Measurements from ENCODE around the gene PALS2. TPM values are rescaled to one million over a fixed set of nuclear protein-coding genes. Genes with fewer than 3 reads are reported as not detected.

The PALS2 gene
- total RNA-seq (2021) (65.3 and 68.4 TPM in 2 replicates), Bru-seq, nascent RNA (percentile 93 among the genes with signal in this experiment), BruChase-seq, experiment 1, labeled RNA remaining after a 2-hour chase (percentile 90 among the genes with signal in this experiment), BruChase-seq, experiment 2, labeled RNA remaining after a 6-hour chase (percentile 82 among the genes with signal in this experiment)
- long read RNA-seq, full-length matches to known transcripts, result 16 of 34 reads
- long read RNA-seq, partial matches to known transcripts, result 3 of 34 reads
- long read RNA-seq, other reads (novel, unspliced or antisense), result 15 of 34 reads

DNA sequence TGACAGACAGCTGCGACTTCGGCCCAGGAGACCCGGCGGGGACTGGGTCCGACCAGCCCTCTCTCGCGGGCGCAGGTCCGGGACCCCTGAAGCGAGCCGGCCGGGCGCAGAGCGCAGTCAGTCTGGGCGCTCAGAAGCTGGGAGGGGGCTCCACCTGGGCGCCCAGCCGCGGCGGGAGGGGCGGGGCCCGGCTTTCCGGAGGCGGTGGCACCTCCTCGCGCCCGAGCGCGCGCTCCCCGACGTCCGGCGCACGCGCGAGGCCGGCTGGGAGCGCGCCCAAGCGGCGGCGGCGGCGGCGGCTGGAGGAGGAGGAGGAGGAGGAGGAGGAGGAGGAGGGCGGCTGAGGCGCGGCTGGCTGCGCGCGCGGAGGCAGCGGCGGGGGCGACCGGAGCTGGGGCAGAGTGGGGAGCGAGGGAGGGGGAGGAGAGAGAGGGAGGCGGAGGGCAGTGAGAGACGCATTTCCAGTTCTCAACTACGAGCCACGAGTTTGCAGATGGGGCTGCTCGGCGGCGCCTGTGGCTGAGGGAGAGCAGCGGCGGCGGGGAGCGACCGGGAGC, at the start of gene PALS2:
PALS2 (plus strand) TSS at position 456 of the 557 bp plus-strand sequence. CDS start 50,216 bp downstream, outside the sequence.
- H3K4me1 ChIP-seq (ENCODE audit: insufficient read depth, low read length, poor library complexity, severe bottlenecking), result peaks cover 26% of the 10 kb centered on the region
- peak within 1 kb of the TSS; percentile 71 for H3K27ac ChIP-seq (ENCODE audit: low read depth, low read length, poor library complexity, severe bottlenecking)
- peak within 1 kb of the TSS; percentile 70 for H3K4me3 ChIP-seq (ENCODE audit: low read depth, low read length, poor library complexity, severe bottlenecking)
- peaks cover 4% of the 10 kb centered on the region for H3K27me3 ChIP-seq (replicated peaks; ENCODE audit: insufficient read depth, low read depth, low read length, poor library complexity)
- POLR2A ChIA-PET (ENCODE audit: low non-redundant PET), result interaction anchor here (0.6 kb wide), 1 partner anchor 407 kb away, joined by 3 read pairs; the partner anchor contains the start of gene OSBPL3
- H3K9me3 ChIP-seq (ENCODE audit: low read depth, low read length, poor library complexity, severe bottlenecking), result no peaks in the 10 kb centered on the region
- CTCF ChIA-PET, result no interaction called here
- intact Hi-C loops (cut with micrococcal nuclease; ENCODE audit: unreplicated experiment), result loop anchor here (10.0 kb wide), 2 partner anchors 168 to 708 kb away; no protein-coding TSS in a partner anchor
- no peak for TF ChIP-seq EZH2 (IDR thresholded peaks at IDR 0.05; ENCODE audit: borderline replicate concordance, low read depth, low read length, poor library complexity, severe bottlenecking)
- TF ChIP-seq CTCF (conservative IDR thresholded peaks at IDR 0.05; ENCODE audit: low read depth, low read length), result no peak
- DNase-seq (ENCODE audit: low spot score), result peak; percentile 83
- BruUV-seq (replicated peaks), result no TSS peak
- no peaks in the 10 kb centered on the region for H3K36me3 ChIP-seq (ENCODE audit: insufficient read depth, low read length, poor library complexity, severe bottlenecking)

DNA sequence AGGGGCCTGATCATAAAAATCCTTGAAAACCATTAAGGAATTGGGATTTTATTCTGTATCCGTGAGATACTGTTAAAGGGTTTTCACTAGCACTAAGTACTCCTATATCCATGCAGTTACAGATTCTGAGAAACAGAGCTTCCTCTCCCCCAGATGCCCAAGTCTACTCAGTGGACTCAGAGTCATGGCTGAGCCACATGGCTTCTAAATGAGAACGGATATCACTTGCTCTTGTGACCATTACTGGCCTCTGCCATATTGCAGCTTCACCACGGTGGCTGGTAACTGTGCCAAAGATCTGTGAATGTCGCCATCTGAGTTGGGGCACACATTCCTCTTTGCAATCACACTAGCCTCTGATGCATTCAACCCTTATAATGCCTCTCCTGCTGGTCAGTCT, 42.0 kb upstream of the PALS2 start:
- no peaks in the 10 kb centered on the region for H3K9me3 ChIP-seq (ENCODE audit: low read depth, low read length, poor library complexity, severe bottlenecking)
- no peak overlapping the region for H3K4me3 ChIP-seq (ENCODE audit: low read depth, low read length, poor library complexity, severe bottlenecking)
- H3K36me3 ChIP-seq (ENCODE audit: insufficient read depth, low read length, poor library complexity, severe bottlenecking), result no peaks in the 10 kb centered on the region
- DNase-seq (ENCODE audit: low spot score), result no peak
- intact Hi-C loops (cut with micrococcal nuclease; ENCODE audit: unreplicated experiment), result no loop called here
- H3K4me1 ChIP-seq (ENCODE audit: insufficient read depth, low read length, poor library complexity, severe bottlenecking), result no peaks in the 10 kb centered on the region
- CTCF ChIA-PET, result no interaction called here
- no peak overlapping the region for H3K27ac ChIP-seq (ENCODE audit: low read depth, low read length, poor library complexity, severe bottlenecking)
- no peak for TF ChIP-seq CTCF (conservative IDR thresholded peaks at IDR 0.05; ENCODE audit: low read depth, low read length)
- no peak for TF ChIP-seq EZH2 (IDR thresholded peaks at IDR 0.05; ENCODE audit: borderline replicate concordance, low read depth, low read length, poor library complexity, severe bottlenecking)
- POLR2A ChIA-PET (ENCODE audit: low non-redundant PET), result no interaction called here
- H3K27me3 ChIP-seq (replicated peaks; ENCODE audit: insufficient read depth, low read depth, low read length, poor library complexity), result no peaks in the 10 kb centered on the region
- no TSS peak for BruUV-seq (replicated peaks)

- CTCF ChIA-PET, result no interaction called here
- Histone ChIP-seq H3K27ac (ENCODE audit: low read depth, low read length, poor library complexity, severe bottlenecking) (no peak overlapping the region), H3K9me3 (ENCODE audit: low read depth, low read length, poor library complexity, severe bottlenecking) (no peaks in the 10 kb centered on the region), H3K4me1 (ENCODE audit: insufficient read depth, low read length, poor library complexity, severe bottlenecking) (no peaks in the 10 kb centered on the region), H3K4me3 (ENCODE audit: low read depth, low read length, poor library complexity, severe bottlenecking) (no peak overlapping the region), H3K27me3 (replicated peaks; ENCODE audit: insufficient read depth, low read depth, low read length, poor library complexity) (no peaks in the 10 kb centered on the region), H3K36me3 (ENCODE audit: insufficient read depth, low read length, poor library complexity, severe bottlenecking) (no peaks in the 10 kb centered on the region)
- TF ChIP-seq EZH2 (IDR thresholded peaks at IDR 0.05; ENCODE audit: borderline replicate concordance, low read depth, low read length, poor library complexity, severe bottlenecking) (no peak), CTCF (conservative IDR thresholded peaks at IDR 0.05; ENCODE audit: low read depth, low read length) (no peak)
- intact Hi-C loops (cut with micrococcal nuclease; ENCODE audit: unreplicated experiment), result no loop called here
- POLR2A ChIA-PET (ENCODE audit: low non-redundant PET), result no interaction called here
- DNase-seq (ENCODE audit: low spot score), result no peak
- BruUV-seq (replicated peaks), result no TSS peak
These were observed 36.6 kb upstream of the PALS2 start for GRCh38 chr7:24536682-24537081.

All from A673 (cell line).